Testis (tissue), 2 donors: Measurements from ENCODE around the gene ZNF396.

Experiments
- POLR2A ChIP-seq: fragments of 450-650 bp; IDR thresholded peaks from one replicate; pipeline ENCODE4 v1.6.1; 2017; ENCODE audit warnings: antibody characterized with exemption, mild to moderate bottlenecking, moderate library complexity
- TF ChIP-seq, protein P1 (sequence below), 3 experiments: fragments of 450-650 bp in 2 of 3; fragments of 200-600 bp in 1 of 3; sonication (generic) in 1 of 3; IDR thresholded peaks; one replicate each; pipeline ENCODE4 v1.5.1; 2016 to 2019; ENCODE audit warnings: antibody characterized with exemption in 3 of 3, mild to moderate bottlenecking in 2 of 3, moderate library complexity in 1 of 3

GRCh38 chr18:35413163-35413511, 36.0 kb upstream of the ZNF396 start:
- TF ChIP-seq, protein P1, sequence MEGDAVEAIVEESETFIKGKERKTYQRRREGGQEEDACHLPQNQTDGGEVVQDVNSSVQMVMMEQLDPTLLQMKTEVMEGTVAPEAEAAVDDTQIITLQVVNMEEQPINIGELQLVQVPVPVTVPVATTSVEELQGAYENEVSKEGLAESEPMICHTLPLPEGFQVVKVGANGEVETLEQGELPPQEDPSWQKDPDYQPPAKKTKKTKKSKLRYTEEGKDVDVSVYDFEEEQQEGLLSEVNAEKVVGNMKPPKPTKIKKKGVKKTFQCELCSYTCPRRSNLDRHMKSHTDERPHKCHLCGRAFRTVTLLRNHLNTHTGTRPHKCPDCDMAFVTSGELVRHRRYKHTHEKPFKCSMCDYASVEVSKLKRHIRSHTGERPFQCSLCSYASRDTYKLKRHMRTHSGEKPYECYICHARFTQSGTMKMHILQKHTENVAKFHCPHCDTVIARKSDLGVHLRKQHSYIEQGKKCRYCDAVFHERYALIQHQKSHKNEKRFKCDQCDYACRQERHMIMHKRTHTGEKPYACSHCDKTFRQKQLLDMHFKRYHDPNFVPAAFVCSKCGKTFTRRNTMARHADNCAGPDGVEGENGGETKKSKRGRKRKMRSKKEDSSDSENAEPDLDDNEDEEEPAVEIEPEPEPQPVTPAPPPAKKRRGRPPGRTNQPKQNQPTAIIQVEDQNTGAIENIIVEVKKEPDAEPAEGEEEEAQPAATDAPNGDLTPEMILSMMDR (IDR thresholded peaks at IDR 0.05): no peak
- TF ChIP-seq POLR2A: no peak
